Neural cell (in vitro differentiated cells): Measurements from ENCODE around the gene ATF6. TPM values are rescaled to one million over a fixed set of nuclear protein-coding genes. Genes with fewer than 3 reads are reported as not detected.
"Not testable (repeated sequence)": the region's sequence is repeated elsewhere in the genome, so short reads cannot be mapped to it uniquely, and the experiment has no call there.

Experiments
- H2AFZ ChIP-seq: fragments of 200-600, 300-800 bp; sonication (generic), shearing (Covaris generic); 2 replicates; pipeline ENCODE4 v1.6.0; 2014; ENCODE audit warnings: low read depth, mild to moderate bottlenecking, antibody characterized with exemption, low read length, moderate library complexity
- H3F3A ChIP-seq: fragments of 200-600 bp; shearing (Covaris generic); 2 replicates; pipeline ENCODE4 v1.6.1; 2016; ENCODE audit warnings: mild to moderate bottlenecking, moderate library complexity, mixed read lengths, antibody characterized with exemption, low read length; ENCODE audit not compliant: insufficient read depth, poor library complexity, severe bottlenecking
- H3K27ac ChIP-seq: fragments of 200-600, 300-800 bp; sonication (generic), shearing (Covaris generic); 2 replicates; pipeline ENCODE4 v1.5.1; 2014; ENCODE audit warnings: mild to moderate bottlenecking, low read length, moderate library complexity
- H3K27me3 ChIP-seq: fragments of 300-800, 200-600 bp; sonication (generic), shearing (Covaris generic); 2 replicates; pipeline ENCODE4 v1.6.0; 2014; ENCODE audit warnings: mild to moderate bottlenecking, low read depth, low read length, moderate library complexity; ENCODE audit not compliant: insufficient read depth
- H3K36me3 ChIP-seq: fragments of 300-800, 200-600 bp; sonication (generic), shearing (Covaris generic); 2 replicates; pipeline ENCODE4 v1.5.1; 2014; ENCODE audit warnings: mild to moderate bottlenecking, antibody characterized with exemption, low read length, moderate library complexity; ENCODE audit not compliant: insufficient read depth
- H3K4me2 ChIP-seq: fragments of 300-800, 200-600 bp; sonication (generic), shearing (Covaris generic); 2 replicates; pipeline ENCODE4 v1.6.0; 2014; ENCODE audit warnings: mild to moderate bottlenecking, low read length
- H3K4me3 ChIP-seq: fragments of 300-800, 200-600 bp; sonication (generic), shearing (Covaris generic); 2 replicates; pipeline ENCODE4 v1.5.1; 2014; ENCODE audit warnings: mild to moderate bottlenecking, low read length, moderate library complexity
- H3K79me2 ChIP-seq: fragments of 200-600 bp; shearing (Covaris generic); replicated peaks from 2 replicates; pipeline ENCODE4 v1.6.0; 2014; ENCODE audit warnings: mild to moderate bottlenecking, low read length, moderate library complexity; ENCODE audit not compliant: insufficient read depth
- H3K9ac ChIP-seq: fragments of 300-800, 200-600 bp; sonication (generic), shearing (Covaris generic); 2 replicates; pipeline ENCODE4 v1.6.1; 2016; ENCODE audit warnings: mild to moderate bottlenecking, low read length, mixed read lengths
- H3K9me2 ChIP-seq: fragments of 200-600 bp; shearing (Covaris generic); 2 replicates; pipeline ENCODE4 v1.6.1; 2016; ENCODE audit warnings: mild to moderate bottlenecking, low read length, mixed read lengths; ENCODE audit not compliant: insufficient read depth
- H3K9me3 ChIP-seq: fragments of 200-600, 300-800 bp; sonication (generic), shearing (Covaris generic); 2 replicates; pipeline ENCODE4 v1.6.1; 2016; ENCODE audit warnings: mild to moderate bottlenecking, mixed run types, low read length, moderate library complexity, mixed read lengths
- H4K20me1 ChIP-seq: fragments of 200-600 bp; shearing (Covaris generic); 2 replicates; pipeline ENCODE4 v1.6.1; 2016; ENCODE audit warnings: mild to moderate bottlenecking, mixed run types; ENCODE audit not compliant: insufficient read depth
- EP300 ChIP-seq: fragments of 450-650 bp; conservative IDR thresholded peaks from 2 replicates; pipeline ENCODE4 v1.6.1; 2014; ENCODE audit warnings: antibody characterized with exemption, mild to moderate bottlenecking, moderate library complexity; ENCODE audit not compliant: poor library complexity, severe bottlenecking
- EZH2 ChIP-seq: fragments of 200-600, 300-800 bp; shearing (Covaris generic), sonication (generic); IDR thresholded peaks from 2 replicates; pipeline ENCODE4 v1.6.1; 2014; ENCODE audit warnings: antibody characterized with exemption, low read length, borderline replicate concordance, mild to moderate bottlenecking; ENCODE audit not compliant: insufficient read depth, poor library complexity, severe bottlenecking
- MXI1 ChIP-seq: fragments of 450-650 bp; conservative IDR thresholded peaks from 2 replicates; pipeline ENCODE4 v1.6.1; 2014; ENCODE audit warnings: antibody characterized with exemption, mild to moderate bottlenecking; ENCODE audit not compliant: poor library complexity, severe bottlenecking
- POLR2AphosphoS5 ChIP-seq: IDR thresholded peaks from 2 replicates; pipeline ENCODE4 v1.6.1; 2012
- RAD21 ChIP-seq: fragments of 450-650 bp; conservative IDR thresholded peaks from 2 replicates; pipeline ENCODE4 v1.6.1; 2014; ENCODE audit warnings: antibody characterized with exemption, mild to moderate bottlenecking, moderate library complexity
- REST ChIP-seq: IDR thresholded peaks from 2 replicates; pipeline ENCODE4 v1.6.1; 2012; ENCODE audit warnings: borderline replicate concordance
- SMC3 ChIP-seq: fragments of 450-650 bp; conservative IDR thresholded peaks from 2 replicates; pipeline ENCODE4 v1.6.1; 2014; ENCODE audit warnings: antibody characterized with exemption, mild to moderate bottlenecking, moderate library complexity; ENCODE audit not compliant: poor library complexity
- TAF1 ChIP-seq: IDR thresholded peaks from 2 replicates; pipeline ENCODE4 v1.6.1; 2012; ENCODE audit warnings: low read depth
- polyA plus RNA-seq: library from polyadenylated mRNA; depleted of rRNA; stranded (reverse); fragments of >200 nt; gene quantifications from 2 replicates; pipeline ENCODE4 v1.2.3, GENCODE V29; 2014
- TF ChIP-seq, protein P1 (sequence below): fragments of 450-650 bp; IDR thresholded peaks from 2 replicates; pipeline ENCODE4 v1.5.1; 2014; ENCODE audit warnings: antibody characterized with exemption, mild to moderate bottlenecking, moderate library complexity; ENCODE audit not compliant: poor library complexity, severe bottlenecking

Gene ATF6
- polyA plus RNA-seq, 1 donor from 2014 or later: 16.6 TPM

DNA sequence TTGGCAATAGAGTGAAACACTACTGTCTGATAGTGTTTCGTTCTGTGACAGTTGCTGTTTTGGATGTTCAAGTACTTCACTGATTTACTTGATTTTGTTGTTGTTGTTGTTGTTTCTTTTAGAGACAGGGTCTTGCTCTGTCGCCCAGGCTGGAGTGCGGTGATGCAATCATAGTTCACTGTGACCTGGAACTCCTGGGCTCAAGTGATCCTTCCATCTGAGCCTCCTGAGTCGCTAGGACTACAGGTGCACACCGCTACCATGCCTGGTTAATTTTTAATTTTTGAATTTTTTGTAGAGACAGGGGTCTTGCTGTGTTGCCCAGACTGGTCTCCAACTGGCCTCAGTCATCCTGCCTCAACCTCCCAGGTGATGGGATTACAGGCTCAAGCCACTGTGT is 2.3 kb downstream of the ATF6 start:
- no peak for TF ChIP-seq EZH2
- TF ChIP-seq, protein P1, sequence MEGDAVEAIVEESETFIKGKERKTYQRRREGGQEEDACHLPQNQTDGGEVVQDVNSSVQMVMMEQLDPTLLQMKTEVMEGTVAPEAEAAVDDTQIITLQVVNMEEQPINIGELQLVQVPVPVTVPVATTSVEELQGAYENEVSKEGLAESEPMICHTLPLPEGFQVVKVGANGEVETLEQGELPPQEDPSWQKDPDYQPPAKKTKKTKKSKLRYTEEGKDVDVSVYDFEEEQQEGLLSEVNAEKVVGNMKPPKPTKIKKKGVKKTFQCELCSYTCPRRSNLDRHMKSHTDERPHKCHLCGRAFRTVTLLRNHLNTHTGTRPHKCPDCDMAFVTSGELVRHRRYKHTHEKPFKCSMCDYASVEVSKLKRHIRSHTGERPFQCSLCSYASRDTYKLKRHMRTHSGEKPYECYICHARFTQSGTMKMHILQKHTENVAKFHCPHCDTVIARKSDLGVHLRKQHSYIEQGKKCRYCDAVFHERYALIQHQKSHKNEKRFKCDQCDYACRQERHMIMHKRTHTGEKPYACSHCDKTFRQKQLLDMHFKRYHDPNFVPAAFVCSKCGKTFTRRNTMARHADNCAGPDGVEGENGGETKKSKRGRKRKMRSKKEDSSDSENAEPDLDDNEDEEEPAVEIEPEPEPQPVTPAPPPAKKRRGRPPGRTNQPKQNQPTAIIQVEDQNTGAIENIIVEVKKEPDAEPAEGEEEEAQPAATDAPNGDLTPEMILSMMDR: no peak
- no peak for TF ChIP-seq RAD21
- no peak for TF ChIP-seq EP300
- TF ChIP-seq TAF1: no peak
- no peak for TF ChIP-seq MXI1
- TF ChIP-seq SMC3: no peak
- no peak for TF ChIP-seq POLR2AphosphoS5
- no peak for TF ChIP-seq REST
- H3K36me3 ChIP-seq: no peaks in the 10 kb centered on the region
- H3F3A ChIP-seq: no peaks in the 10 kb centered on the region
- H3K9me2 ChIP-seq: no peaks in the 10 kb centered on the region
- no peak overlapping the region for H2AFZ ChIP-seq
- no peak overlapping the region for H3K4me2 ChIP-seq
- no peak overlapping the region for H3K4me3 ChIP-seq
- H3K27ac ChIP-seq: no peak overlapping the region
- peaks cover 30% of the 10 kb centered on the region for H3K79me2 ChIP-seq
- H4K20me1 ChIP-seq: no peaks in the 10 kb centered on the region
- no peaks in the 10 kb centered on the region for H3K27me3 ChIP-seq
- H3K9me3 ChIP-seq: no peaks in the 10 kb centered on the region
- H3K9ac ChIP-seq: no peak overlapping the region

DNA sequence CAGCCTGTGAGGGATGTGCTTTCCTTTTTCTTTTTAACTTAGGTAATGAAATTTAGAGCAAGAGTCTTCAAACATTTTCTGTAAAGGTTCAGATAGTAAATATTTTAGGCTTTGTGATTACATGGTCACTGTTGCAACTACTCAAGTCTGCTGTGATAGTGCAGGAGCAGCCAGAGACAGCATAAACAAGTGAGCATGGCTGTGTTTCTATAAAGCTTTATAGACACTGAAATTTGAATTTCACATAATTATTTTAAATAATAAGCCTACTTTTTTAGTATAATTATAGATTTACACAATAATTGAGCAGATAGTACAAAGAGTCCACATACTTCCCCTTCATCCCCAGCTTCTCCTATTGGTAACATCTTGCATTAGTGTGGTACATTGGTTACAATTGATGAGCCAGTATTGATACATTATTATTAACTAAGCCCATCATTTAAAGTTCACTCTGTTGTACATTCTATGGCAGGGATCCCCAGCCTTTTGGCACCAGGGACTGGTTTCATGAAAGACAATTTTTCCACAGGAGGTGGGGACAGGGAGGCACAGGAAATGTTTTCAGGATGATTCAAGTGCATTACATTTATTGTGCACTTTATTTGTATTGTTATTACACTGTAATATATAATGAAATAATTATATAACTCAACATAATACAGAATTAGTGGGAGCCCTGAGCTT is 3.0 kb downstream of the ATF6 start:
- peaks cover 30% of the 10 kb centered on the region for H3K79me2 ChIP-seq

GRCh38 chr1:161769673-161770045 is 3.5 kb downstream of the ATF6 start:
- H3K9me2 ChIP-seq, H3K4me2 ChIP-seq, H4K20me1 ChIP-seq, H3K9me3 ChIP-seq, H3K27me3 ChIP-seq, H3F3A ChIP-seq, H3K4me3 ChIP-seq, H3K36me3 ChIP-seq, H3K9ac ChIP-seq, H2AFZ ChIP-seq, H3K27ac ChIP-seq: not testable (repeated sequence)
- H3K79me2 ChIP-seq: peaks cover 30% of the 10 kb centered on the region

More for the DNA sequence above, 3.0 kb downstream of the ATF6 start:
- H3K4me3 ChIP-seq: no peak overlapping the region
- H3K36me3 ChIP-seq: no peaks in the 10 kb centered on the region
- no peaks in the 10 kb centered on the region for H3K9me2 ChIP-seq
- no peaks in the 10 kb centered on the region for H3K9me3 ChIP-seq
- H3K4me2 ChIP-seq: no peak overlapping the region
- H3K9ac ChIP-seq: no peak overlapping the region
- H3F3A ChIP-seq: no peaks in the 10 kb centered on the region
- H4K20me1 ChIP-seq: no peaks in the 10 kb centered on the region
- TF ChIP-seq MXI1: no peak
- no peak for TF ChIP-seq REST
- no peak for TF ChIP-seq TAF1
- TF ChIP-seq EZH2: no peak
- no peak for TF ChIP-seq RAD21
- H3K27me3 ChIP-seq: no peaks in the 10 kb centered on the region
- no peak overlapping the region for H2AFZ ChIP-seq
- H3K27ac ChIP-seq: no peak overlapping the region
